GM20431 (cell line): ENCODE results near the gene BACE1.

Experiments used
- in situ Hi-C: fragments of 300-500 bp; cut with MseI, MboI; formaldehyde crosslinking; loops from one replicate; pipeline ENCODE4 v1.15.0; 2020; ENCODE audit warnings: low sequenced_read_pairs; ENCODE audit not compliant: unreplicated experiment

Gene BACE1

DNA sequence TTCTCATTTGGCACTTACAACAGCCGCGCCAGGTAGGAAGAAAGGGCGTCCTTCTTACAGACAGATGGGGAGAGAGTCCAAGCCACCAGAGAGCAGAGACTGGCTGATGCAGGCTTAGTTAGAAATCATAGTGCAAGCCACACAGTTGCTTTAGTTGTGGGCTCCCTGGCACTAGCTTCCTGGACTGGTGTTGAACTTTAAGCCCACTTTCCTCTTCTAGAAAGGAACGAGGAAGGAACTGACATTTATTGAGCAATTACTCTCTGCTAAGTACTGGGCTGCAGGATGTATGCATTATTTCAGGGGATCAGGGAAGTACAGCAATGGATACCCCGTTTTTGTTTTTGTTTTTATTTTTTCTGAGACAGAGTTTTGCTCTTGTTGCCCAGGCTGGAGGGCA lies 3.0 kb downstream of the BACE1 start:
- in situ Hi-C loops: no loop called here

DNA sequence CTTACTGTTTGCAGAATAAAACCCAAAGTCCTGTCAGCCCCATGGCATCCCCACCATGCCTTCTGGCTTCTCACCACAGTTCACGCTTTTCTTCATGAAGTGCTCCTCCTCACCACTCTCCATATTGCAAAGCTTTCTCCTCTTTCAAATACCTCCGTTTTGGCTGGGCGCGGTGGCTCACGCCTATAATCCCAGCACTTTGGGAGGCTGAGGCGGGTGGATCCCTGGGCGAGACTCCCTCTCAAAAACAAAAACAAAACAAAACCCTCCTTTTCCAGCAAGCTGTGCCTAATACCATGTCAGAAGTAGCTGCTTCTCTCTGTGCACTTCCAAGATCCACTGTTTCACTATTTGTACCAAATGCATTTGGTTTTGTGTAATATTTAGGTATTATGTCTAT lies 6.7 kb downstream of the BACE1 start:
- in situ Hi-C loops: no loop called here

DNA sequence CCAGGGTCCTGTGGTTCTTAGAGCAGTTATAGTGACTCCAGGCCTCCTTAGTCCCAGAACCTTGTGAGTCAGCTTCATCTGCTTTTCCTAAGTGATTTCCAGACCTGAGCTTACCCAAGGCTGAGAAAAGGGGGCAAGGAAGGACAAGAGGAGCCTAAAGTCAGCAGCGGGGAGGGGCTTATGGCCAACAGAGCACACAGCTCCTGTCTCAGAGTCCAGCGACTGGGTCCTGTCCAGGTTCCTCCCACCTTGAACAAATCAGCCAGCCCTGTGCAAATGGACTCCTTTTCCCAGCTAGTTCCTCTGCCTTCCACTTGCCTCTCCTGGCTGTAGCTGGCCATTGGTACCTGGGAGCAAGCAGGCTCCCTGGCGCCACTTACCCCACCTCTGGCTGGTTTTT lies 10.9 kb downstream of the BACE1 start:
- in situ Hi-C loops: no loop called here

DNA sequence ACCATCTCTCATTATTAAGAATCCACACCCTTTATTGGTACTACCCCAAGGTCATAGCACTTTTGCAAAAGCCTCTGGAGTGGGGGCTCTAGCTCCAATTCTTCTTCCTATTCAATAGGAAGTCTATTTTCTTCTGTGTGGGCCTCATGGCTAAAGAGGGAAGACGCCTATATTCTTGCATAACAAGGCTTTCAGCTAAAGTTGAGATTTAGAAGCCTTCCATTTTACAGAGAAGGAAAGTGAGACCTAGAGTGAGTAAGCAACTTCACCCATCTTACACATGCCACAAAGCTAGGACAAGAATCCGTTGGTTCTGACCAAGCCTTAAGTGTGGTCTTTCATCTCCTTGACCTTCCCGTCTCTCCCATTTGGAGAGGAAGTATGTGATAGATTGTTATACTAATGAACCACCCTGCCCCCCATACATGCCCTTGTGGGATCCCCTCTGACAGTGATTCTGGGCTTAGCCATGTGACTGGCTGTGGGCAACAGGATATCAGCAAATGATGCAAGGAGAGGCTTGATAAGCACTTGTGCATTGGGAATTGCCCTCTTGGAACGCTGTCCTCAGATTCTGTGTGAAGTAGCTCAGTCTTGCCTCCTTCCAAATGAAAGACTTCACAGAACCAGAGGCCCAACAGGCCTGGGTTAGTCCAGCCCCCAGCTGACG lies 12.3 kb downstream of the BACE1 start:
- in situ Hi-C loops: no loop called here

DNA sequence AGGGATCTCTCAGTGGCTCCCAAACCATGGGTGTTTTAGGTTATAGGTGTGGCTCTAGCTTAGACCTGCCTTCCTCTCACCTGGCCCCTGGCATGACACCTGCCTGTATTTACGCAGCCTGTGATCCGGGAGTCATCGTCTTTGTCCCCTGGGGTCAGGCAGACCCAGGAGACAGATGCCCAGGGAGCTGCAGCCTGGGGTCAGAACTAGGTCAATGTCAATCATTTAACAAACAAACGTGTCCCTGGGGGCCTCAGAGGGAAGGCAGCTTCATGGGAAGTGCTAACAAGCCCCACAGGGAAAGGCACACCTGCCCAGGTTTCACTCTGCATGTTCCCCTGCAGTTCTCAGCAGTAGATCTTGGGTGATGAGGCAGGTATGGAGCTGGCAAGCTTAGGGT lies 13.0 kb downstream of the BACE1 start:
- in situ Hi-C loops: no loop called here

DNA sequence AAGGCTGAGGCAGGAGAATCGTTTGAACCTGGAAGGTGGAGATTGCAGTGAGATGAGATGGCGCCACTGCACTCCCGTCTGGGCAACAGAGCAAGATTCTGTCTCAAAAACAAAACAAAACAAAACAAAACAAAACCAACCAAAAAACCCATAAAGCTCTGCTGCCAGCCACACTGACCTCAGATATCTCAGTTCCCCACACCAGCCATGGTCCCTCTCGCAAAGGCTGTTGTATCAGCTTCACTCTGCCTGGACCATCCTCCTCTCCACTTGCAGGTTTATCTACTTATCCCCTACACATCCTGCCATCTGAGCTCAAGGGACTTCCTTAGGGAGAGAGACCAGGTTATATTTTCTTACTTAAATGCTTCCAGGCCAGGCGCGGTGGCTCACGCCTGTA lies 13.8 kb downstream of the BACE1 start:
- in situ Hi-C loops: no loop called here

DNA sequence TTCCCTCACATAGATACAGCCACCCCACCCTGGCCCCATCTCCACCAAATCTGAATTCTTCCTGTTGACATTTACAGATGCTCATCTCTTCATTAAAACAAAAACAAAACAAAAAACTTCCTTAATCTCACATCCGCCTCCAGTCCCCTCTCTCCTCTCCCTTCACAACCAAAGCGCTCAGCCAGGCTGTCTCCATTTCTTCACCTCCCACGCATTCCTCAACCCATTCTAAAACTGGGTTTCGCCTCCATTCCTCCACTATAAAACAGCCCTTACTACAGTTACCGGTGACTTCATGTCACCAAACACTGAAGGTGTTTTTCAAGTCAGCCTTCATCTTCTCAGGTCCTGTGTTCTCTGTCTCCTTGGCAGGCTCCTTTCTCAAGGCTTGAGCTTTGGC lies 15.3 kb downstream of the BACE1 start:
- in situ Hi-C loops: no loop called here

DNA sequence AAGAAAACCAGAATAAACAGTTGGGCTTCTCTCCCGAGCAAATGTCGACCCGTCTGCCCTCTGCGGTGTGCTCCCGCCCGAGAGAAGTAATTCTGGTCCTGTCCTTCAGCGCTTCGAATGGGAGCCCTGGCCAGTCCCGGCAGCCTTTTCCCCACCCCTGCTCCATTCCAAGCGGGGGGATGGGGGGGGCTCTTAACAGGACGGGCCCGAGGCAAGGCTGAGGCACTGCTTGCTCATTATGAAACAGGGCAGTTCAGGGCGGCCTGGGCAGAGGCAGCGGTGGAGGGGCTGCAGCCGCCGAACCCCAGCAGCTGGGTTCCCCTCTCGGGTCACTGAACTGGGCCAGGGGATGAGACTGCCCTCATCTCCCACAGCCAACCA lies 15.8 kb downstream of the BACE1 start:
- in situ Hi-C loops: no loop called here

DNA sequence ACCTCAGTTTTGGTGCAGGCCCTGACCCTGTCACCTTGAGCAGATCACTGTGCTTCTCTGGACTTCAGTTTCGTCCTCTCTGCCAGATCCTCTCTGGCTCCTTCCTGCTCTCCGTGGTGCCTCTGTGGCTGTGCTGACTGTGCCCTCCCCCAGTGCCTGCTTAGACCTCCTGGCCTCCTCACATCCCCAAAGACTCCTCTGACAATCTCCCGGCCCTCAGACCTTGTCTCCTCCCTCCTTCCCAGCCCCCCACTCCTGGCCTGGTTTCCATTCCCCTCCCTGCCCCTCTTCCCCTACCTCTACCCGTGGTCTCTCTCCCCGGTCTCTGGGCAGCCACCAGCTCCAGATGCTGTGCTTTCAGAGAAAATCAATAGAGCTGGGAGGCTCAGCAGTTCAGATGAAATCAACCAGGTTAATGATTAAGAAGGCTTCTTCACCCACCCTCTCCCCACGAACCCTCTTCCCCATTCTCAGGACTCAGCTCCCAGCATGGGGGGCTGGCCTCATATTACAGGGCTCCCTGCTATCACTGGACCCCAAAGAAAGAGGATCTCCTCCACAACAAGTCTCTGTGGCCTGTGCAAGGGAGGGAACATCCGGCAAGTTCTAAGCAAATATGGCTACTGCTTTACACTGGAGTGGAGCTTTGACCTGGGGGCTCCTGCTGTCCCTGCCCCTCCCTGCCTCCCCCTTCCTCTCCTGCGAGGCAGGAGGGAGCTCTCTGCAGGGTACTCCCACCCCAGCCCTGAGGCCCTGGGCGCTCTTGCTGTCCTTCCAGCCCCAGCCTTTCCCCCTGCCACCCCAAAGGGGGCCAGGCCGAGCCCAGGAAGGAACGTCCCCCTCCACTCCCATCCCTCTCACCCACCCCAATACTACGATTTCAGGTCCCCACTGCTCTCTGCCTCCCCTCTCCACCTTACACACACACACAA lies 16.4 kb downstream of the BACE1 start:
- in situ Hi-C loops: no loop called here

DNA sequence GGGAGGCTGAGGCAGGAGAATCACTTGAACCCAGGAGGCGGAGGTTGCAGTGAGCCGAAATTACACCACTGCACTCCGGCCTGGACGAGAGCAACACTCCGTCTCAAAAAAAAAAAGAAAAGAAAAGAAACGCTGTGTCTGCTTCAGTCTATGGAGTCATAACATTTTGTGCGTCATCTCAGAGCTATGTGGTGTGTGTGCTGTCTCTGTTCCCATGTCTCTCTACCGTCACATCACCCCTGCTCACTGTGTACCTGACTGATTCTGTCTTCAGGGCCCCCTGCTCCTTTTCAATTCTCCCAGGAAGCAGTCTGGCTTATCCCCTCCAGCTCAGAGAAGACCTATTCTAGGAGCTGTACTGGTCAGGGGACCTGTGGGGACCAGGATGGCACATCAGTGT lies 17.9 kb downstream of the BACE1 start:
- in situ Hi-C loops: no loop called here

DNA sequence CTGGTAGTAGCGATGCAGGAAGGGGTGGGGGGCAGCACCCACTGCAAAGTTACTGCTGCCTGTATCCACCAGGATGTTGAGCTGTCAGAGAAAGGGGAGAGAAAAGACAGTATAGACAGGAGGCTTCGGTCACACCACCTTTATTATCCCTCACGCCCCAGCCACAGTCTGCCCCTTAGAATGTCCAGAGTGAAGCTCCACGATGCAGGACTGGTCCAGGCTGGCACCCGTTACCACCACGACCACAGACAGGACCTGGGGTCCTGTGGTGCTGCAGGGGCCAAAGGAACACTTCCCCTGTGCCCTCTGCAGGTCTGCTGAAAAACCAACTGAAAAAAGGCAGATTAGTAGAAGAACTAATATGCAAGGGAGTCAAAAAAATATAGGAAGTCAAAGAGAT lies 19.2 kb downstream of the BACE1 start:
- in situ Hi-C loops: no loop called here

DNA sequence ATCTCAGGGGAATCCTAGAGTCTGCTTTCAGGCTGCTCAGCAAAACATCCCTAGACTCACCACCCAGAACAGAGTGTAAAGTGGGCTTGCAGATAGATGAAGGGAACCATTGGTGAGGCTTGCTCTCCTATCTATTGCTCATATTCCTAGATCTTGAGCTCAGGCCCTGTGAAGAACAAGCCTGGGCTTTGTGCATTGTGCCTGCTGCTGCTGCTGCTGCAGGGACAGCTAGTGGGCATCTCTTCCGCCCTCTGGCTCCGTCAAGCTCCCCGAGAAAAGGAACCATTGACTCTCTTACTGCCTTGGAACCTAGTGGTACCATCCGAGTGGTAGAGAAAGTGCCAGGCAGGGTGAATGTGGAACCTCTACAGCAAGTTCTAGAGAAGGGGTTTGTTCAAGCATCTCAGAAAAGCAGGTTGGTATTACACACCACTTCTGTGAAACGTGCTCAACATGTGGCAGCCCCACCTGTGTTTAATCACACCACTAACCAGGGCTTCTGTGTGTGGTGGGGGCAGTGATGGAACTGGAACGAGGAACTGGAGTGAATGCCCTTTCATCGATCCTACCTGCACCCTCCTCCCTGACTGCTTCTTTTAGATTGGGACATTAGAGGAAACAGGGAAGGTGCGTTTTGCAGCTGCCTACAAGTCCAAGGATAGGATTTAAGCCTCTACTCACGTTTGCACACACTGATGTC lies 20.5 kb downstream of the BACE1 start:
- in situ Hi-C loops: no loop called here

DNA sequence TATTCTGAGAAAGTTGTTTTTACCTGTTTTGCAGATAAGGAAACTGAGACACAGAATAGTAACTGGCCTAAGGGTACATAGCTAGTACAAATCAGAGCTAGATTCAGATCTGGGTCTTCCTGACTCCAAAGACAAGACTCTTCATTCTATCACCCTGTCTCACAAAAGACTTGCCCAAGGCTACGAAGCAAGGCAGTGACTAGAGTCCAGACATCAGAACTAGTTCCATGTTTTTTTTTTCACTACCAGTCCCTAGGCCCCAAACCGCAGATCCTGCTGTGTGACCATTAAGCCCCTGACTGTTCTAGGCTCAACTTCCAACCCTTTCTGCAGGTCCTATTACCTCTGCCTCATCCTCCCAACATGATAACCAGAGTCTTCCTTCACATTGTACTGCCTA lies 23.4 kb downstream of the BACE1 start:
- in situ Hi-C loops: no loop called here

DNA sequence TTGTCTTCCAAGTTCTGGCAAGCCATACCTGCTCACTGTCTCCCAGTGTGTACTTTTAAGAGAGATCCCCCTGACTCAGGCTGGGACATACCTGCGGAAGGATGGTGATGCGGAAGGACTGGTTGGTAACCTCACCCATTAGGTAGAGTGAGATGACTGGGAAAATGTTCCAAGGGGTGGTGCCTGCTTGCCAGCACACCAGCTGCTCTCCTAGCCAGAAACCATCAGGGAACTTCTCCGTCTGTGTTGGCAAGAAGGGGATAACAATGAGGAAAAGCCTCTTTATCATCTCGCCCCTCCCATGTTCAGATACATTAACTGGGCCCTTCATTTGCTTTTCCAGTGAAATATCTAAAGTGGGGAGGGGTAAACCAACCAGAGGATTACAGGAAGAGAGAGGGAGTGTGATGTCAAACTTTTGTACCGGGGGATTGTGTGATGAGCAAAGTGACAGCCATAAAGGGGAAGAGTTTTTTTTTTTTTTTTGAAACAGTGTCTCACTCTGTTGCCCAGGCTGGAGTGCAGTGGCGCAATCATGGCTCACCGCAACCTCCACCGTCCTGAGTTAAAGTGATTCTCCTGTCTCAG lies 25.2 kb downstream of the BACE1 start, which contains the start of gene BACE1-AS:
Gene BACE1-AS (plus strand): TSS at position 538 of the 588 bp plus-strand sequence.
- in situ Hi-C loops: no loop called here

DNA sequence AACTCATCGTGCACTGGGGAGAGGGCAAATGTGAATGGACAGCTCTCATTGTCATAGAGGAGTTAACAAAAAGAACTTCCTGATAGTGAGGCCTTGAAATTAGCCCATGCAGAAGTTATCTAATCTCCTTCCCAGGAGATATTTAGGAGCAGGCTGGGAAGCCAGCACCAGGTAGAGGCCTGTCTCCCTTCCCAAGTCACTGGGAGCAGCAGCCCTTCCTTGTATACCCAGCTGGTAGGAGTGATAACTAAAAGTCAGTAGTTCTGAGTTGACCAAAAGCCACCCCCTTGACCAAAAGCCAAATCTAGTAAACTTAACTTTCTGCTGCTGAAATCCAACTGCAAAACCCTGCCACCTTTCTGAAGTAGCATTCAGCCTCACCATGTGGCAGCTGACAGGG lies 26.3 kb downstream of the BACE1 start:
- in situ Hi-C loops: no loop called here

DNA sequence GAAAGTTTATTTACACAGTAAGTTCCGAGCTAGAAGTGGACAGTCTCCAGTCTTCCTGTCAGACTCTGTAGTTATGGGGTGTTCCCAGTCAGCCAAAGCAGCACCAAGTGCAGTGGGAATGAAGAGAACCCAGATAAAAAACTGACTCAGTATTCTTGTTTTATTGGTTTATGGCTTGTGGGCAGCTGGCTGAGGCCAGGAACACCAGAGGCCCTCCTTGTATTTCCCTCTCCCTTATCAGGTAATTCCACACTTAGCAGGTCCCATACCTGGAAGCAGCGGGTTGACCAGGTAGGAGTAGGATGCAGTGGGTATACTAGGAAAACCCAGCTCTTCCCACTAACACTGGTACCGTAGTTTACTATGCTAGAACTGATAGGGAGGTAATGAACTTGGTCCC lies 28.4 kb downstream of the BACE1 start:
- in situ Hi-C loops: no loop called here

DNA sequence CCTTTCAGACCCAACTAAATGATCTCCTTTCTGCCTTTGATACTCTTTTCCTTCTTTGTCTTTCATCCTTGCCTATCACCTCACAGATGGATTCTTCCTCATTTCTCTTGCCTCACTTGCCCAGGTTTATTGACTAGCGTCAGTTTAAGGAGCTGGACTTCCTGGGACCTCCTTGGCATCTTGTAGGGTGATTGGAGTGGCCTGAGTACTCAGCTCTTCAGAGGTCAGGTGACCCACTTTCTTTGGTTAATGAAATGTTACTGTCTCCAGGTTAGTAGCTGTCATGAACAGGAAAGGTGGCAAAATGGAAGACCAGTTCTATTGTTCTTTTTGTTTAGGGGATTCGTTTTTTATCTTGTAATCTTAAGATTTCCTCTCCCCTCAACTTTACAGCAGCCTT lies 29.5 kb downstream of the BACE1 start:
- in situ Hi-C loops: no loop called here

DNA sequence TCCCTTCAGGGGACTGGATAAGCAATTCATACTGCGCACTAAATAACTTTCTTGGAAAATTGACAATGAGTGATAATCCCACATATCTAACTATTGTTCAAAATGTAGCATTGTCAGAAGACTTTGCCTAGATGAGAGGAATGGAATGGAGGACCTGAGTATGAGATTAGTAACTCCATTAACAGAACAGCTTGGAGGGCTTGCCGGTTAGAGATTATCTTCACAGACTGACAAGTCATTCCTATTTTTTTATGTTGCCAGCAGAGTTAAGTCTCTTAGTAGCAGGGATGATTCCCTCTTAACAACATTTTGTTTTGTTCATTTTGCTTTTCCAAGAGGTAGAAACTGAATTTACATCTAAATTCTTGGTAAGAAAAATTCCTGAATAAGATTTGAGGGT lies 32.0 kb downstream of the BACE1 start:
- in situ Hi-C loops: no loop called here

DNA sequence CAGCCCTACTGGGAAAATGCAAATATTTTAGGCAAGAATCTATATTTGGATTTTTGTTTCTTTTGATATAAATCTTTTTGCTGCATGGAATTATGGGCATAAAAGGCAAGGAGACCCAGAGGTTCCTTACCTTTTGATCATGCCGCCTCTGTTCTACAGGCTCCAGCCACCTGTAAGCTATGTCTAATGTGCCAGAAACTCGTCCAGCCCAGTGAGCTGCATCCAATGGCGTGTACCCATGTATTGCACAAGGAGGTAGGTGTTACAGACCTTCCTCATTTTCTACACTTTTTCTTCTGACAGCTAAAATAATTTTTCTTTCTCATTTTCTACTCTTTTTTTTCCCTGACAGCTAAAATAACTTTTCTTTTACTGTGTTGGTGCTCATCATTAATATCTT lies 33.1 kb downstream of the BACE1 start:
- in situ Hi-C loops: no loop called here

DNA sequence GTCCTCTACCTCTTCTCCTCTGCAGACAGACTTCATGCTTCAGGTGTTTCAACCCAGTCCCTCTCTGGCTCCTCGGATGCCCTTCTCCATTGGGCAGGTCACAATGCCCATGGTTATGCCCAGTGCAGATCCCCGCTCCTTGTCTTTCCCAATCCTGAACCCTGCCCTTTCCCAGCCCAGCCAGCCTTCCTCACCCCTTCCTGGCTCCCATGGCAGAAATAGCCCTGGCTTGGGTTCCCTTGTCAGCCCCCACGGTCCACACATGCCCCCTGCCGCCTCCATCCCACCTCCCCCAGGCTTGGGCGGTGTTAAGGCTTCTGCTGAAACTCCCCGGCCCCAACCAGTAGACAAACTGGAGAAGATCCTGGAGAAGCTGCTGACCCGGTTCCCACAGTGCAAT lies 34.2 kb downstream of the BACE1 start:
- in situ Hi-C loops: no loop called here

DNA sequence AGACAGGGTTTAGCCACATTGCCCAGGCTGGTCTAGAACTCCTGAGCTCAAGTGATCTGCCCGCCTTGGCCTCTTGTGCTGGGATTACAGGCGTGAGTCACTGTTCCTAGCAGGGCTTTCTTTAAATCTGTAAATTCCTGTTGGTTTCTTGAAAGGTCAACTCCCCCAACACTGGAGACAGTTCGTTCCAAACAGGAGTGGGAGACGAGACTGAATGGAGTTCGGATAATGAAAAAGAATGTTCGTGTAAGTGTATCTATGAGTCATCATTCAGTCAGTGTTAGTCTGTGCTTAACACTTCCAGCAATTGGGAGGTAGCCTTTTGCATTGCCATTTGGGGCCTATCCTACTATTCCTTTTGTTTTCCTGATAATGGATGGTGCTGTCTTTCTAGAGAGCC lies 34.9 kb downstream of the BACE1 start:
- in situ Hi-C loops: no loop called here
